Vagina (tissue), 2 donors: ENCODE measurements around the gene PPM1A. TPM values are rescaled to one million over a fixed set of nuclear protein-coding genes. Genes with fewer than 3 reads are reported as not detected.
A peak's percentile ranks its signal among the peaks of the same experiment; 100 is the strongest.

Source experiments
- DNase-seq, 2 donors: peaks; one replicate each; pipeline ENCODE4 v3.0.0-alpha.2; 2017; ENCODE audit errors: extremely low spot score in 2 of 2
- H3K27ac ChIP-seq: fragments of 200-600 bp; sonication (generic); one replicate; pipeline ENCODE4 v1.5.1; 2019
- H3K27me3 ChIP-seq: fragments of 200-600 bp; sonication (generic); one replicate; pipeline ENCODE4 v1.5.1; 2019
- H3K36me3 ChIP-seq, 2 donors: fragments of 200-600 bp; sonication (generic); one replicate each; pipeline ENCODE4 v1.5.1; 2017 to 2019
- H3K4me1 ChIP-seq: fragments of 200-600 bp; sonication (generic); one replicate; pipeline ENCODE4 v1.5.1; 2019
- H3K4me3 ChIP-seq, 2 donors: fragments of 200-600 bp; sonication (generic); 1 replicate in 1 of 2; 2 replicates in 1 of 2; pipeline ENCODE4 v1.5.1; 2016 to 2019
- H3K9me3 ChIP-seq: fragments of 200-600 bp; sonication (generic); one replicate; pipeline ENCODE4 v1.5.1; 2019
- CTCF ChIP-seq, 3 experiments: fragments of 450-650 bp in 2 of 3; fragments of 200-600 bp in 1 of 3; sonication (generic) in 1 of 3; IDR thresholded peaks; one replicate each; pipeline ENCODE4 v1.5.1; 2017 to 2019; ENCODE audit warnings: antibody characterized with exemption in 3 of 3, mild to moderate bottlenecking in 2 of 3, moderate library complexity in 2 of 3
- POLR2A ChIP-seq, 2 donors: fragments of 450-650 bp; IDR thresholded peaks; one replicate each; pipeline ENCODE4 v1.6.1; 2017; ENCODE audit warnings: antibody characterized with exemption in 2 of 2, mild to moderate bottlenecking in 2 of 2, moderate library complexity in 2 of 2
- POLR2AphosphoS5 ChIP-seq, 2 donors: sonication (generic); formaldehyde crosslinking; IDR thresholded peaks; one replicate each; pipeline ENCODE4 v1.9.0; 2017; ENCODE audit warnings: antibody characterized with exemption in 2 of 2, mild to moderate bottlenecking in 2 of 2, low read depth in 1 of 2; ENCODE audit not compliant: insufficient read depth in 1 of 2
- intact Hi-C: fragments of 100-400 bp; cut with DNase I; formaldehyde crosslinking; loops from one replicate; pipeline ENCODE4 v1.15.1; 2023
- total RNA-seq: library from RNA; depleted of rRNA; stranded (reverse); fragments of >200 nt; gene quantifications from one replicate; pipeline ENCODE4 v1.2.3, GENCODE V29; 2016

PPM1A gene
- total RNA-seq: 33.9 TPM

DNA sequence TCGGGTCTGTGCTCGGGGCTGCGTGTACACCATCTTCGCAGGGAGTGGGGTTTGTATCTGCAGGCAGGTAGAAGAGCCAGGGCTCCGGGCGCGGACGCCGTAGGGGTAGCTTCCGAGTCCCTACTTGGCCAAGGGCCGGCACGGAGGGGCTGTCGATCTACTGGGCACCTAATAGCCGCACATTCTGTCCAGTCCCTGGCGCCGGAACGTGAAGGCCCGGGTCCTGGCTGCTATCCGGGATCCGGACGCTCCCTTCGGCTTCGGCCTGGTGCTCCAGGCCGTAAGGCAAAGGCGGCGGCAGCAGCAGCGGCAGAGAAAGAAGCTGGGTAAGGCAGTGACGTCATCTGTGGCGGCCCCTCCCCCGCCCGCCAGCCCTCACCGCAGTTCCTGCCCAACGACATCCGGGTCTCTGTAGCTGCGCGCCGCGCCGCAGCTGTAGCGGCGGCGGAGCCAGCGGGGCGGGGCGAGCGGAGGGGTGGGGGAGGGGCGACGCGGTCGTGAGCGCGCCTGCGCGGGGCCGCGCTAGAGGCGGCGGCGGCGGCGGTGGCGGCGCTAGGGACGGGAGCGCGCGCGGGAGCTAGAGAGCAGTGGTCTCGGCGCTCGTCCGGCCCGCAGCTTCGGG is at the start of gene PPM1A:
PPM1A (plus strand) TSS at position 525 of the 622 bp plus-strand sequence. CDS start 33,483 bp downstream, outside the sequence.
- TF ChIP-seq CTCF (IDR thresholded peaks at IDR 0.05) (no peak), POLR2AphosphoS5 (IDR thresholded peaks at IDR 0.05; ENCODE audit: insufficient read depth in 1 of 2, low read depth in 1 of 2) (peak; percentile 71 to 97), POLR2A (IDR thresholded peaks at IDR 0.05) (peak in 1 of 2 donors; percentile 89)
- Histone ChIP-seq H3K36me3 (no peaks in the 10 kb centered on the region), H3K27ac (peak within 1 kb of the TSS; percentile 98), H3K4me1 (peaks cover 35% of the 10 kb centered on the region), H3K9me3 (no peaks in the 10 kb centered on the region), H3K27me3 (no peaks in the 10 kb centered on the region), H3K4me3 (peak within 1 kb of the TSS; percentile 69 to 90)
- intact Hi-C loops: no loop called here
- DNase-seq: peak in 1 of 2 donors; percentile 96

DNA sequence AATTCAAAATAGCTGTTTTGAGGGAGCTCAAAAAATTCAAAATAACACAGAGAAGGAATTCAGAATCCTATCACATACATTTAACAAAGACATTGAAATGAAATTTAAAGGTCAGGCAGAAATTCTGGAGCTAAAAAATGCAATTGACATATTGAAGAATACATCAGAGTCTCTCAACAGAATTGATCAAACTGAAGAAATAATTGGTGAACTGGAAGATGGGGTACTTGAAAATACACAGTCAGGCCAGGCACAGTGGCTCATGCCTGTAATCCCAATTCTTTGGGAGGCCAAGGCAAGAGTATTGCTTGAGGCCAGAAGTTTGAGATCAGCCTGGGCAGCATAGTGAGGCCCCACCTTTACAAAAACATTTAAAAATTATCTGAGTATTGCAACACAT is 49.7 kb upstream of the PPM1A start:
- DNase-seq: no peak
- TF ChIP-seq CTCF (IDR thresholded peaks at IDR 0.05) (no peak), POLR2A (IDR thresholded peaks at IDR 0.05) (no peak), POLR2AphosphoS5 (IDR thresholded peaks at IDR 0.05; ENCODE audit: insufficient read depth in 1 of 2, low read depth in 1 of 2) (no peak)
- Histone ChIP-seq H3K4me3 (no peak overlapping the region), H3K36me3 (no peaks in the 10 kb centered on the region), H3K4me1 (no peaks in the 10 kb centered on the region), H3K27me3 (no peaks in the 10 kb centered on the region), H3K9me3 (no peaks in the 10 kb centered on the region), H3K27ac (no peak overlapping the region)
- intact Hi-C loops: no loop called here

DNA sequence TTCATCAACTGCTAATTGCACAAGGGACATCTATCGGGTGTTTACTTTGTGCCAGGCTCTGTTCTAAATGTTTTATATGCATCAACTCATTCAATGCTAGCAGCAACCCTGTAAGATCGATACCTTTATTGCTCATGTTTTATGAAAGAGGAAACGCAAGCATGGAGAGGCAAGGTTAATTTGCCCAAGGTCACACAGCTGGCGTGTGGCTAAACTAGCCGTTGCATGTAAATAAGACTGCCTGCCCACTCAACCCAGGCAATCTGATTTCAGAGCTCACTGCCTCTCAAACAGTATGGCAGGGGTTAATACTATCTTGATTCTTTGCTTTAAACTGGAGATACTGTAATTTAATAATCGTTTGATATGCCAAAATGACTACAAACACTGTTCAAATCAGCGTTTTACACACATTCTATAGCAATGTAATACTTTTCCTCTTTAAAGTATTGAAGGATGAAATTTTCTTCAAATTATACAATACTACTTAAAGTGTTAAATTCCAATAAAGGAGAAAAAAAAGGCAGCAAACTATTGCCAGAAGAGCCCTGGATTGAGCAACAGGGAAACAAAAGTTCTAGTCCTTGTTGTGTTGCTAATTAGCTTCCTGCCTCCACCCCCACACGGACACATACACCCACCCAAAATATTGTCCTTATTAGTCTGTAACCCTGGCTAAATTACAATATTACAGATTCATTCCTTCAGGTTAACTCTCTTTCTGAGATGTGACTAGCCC is 44.7 kb upstream of the PPM1A start:
- no peak overlapping the region for H3K27ac ChIP-seq
- H3K4me1 ChIP-seq: no peaks in the 10 kb centered on the region
- no peaks in the 10 kb centered on the region for H3K36me3 ChIP-seq
- intact Hi-C loops: no loop called here
- H3K27me3 ChIP-seq: no peaks in the 10 kb centered on the region
- TF ChIP-seq POLR2A (IDR thresholded peaks at IDR 0.05): no peak
- TF ChIP-seq CTCF (IDR thresholded peaks at IDR 0.05): no peak
- TF ChIP-seq POLR2AphosphoS5 (IDR thresholded peaks at IDR 0.05; ENCODE audit: insufficient read depth in 1 of 2, low read depth in 1 of 2): no peak
- H3K9me3 ChIP-seq: no peaks in the 10 kb centered on the region
- DNase-seq: no peak
- H3K4me3 ChIP-seq: no peak overlapping the region

- no peak overlapping the region for H3K4me3 ChIP-seq
- no peak for DNase-seq
- H3K27me3 ChIP-seq: no peaks in the 10 kb centered on the region
- H3K27ac ChIP-seq: no peak overlapping the region
- no peak for TF ChIP-seq POLR2A (IDR thresholded peaks at IDR 0.05)
- no peak for TF ChIP-seq POLR2AphosphoS5 (IDR thresholded peaks at IDR 0.05; ENCODE audit: insufficient read depth in 1 of 2, low read depth in 1 of 2)
- no peak for TF ChIP-seq CTCF (IDR thresholded peaks at IDR 0.05)
- no peaks in the 10 kb centered on the region for H3K4me1 ChIP-seq
- H3K36me3 ChIP-seq: no peaks in the 10 kb centered on the region
- no peaks in the 10 kb centered on the region for H3K9me3 ChIP-seq
- intact Hi-C loops: no loop called here
Measured at GRCh38 chr14:60204843-60205774, 43.9 kb upstream of the PPM1A start.
